COLO668 (cell line): Measurements from ENCODE around the gene LSM3.
A peak's percentile ranks its signal among the peaks of the same experiment; 100 is the strongest.

Experiments
- DNase-seq: peaks from one replicate; lab custom pipeline; 2025; ENCODE audit not compliant: unreplicated experiment; lab: John Stamatoyannopoulos, UW

Gene LSM3

DNA sequence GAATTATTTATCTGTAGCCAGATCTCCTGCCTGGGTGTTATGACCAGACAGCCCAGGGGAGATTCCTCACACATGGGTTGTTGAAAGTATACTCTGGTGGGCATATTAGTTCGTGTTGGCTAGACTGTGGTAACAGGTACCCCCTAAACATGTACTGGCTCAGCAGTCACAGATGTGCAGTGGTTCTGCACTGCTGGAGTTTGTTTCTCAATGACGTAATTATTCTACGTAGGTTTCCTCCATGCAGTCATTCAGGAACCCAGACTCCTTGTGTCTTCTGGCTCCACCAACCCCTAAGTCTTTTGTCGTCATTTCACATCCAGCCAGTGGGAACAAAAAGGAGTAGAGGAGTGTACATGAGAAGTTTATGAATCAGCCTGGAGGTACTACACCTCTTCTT lies 16.2 kb downstream of the LSM3 start:
- DNase-seq, result no peak

DNA sequence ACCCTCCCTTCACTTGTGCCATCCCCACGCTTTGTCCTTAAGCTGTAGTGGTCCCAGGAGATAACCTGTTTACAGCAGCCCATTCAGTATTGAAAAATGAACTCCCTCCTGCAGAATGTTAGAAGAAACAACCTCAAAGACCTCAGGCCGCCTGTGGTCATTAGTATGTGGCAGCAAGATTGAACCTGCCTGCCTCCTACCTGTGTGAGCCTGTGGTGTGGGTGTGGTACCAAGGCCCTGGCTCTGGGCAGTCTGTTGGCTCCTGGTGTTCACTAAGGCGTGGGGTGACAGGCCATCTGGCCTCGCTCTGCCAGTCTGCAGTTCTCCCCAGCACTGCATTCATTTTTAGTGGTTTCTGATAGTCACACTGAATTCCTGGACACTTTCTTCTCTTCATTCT lies 21.0 kb downstream of the LSM3 start:
- no peak for DNase-seq

DNA sequence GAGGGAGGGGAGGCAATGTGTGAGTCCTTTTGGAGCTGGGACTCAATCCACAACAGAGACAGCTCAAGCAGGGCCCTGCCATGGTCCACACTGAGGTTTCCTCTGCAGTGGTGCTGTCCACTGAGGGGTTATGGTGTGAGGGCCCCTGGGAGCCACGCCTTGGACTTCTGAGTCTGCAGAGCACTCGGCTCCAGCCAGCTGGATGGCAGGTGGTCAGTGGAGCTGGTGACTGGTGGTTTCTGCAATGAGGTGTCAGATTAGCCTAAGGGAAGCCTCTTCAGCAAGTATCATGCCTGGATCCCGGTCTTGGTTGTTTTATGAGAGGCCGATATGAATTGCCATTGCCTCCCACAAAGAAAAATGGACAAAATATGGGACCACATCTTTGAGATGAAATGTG lies 21.7 kb downstream of the LSM3 start:
- no peak for DNase-seq

DNA sequence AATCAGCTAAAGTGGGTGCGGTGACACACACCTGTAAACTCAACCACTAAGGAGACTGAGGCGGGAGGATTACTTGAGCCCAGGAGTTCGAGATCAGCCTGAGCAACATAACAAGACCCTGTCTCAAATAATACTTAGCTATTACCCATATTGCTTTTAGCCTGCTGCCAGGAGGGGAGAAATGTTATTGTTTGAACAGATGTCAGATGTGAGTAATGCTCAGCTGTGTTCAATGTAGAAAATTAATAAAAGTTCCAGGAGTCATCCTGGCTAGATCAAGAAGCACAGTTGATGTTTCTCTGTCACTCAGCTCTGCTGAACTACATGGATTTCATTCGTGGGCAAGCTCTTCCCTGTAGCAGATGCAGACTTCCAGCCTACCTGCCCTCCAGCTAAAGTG lies 22.2 kb downstream of the LSM3 start:
- no peak for DNase-seq

DNA sequence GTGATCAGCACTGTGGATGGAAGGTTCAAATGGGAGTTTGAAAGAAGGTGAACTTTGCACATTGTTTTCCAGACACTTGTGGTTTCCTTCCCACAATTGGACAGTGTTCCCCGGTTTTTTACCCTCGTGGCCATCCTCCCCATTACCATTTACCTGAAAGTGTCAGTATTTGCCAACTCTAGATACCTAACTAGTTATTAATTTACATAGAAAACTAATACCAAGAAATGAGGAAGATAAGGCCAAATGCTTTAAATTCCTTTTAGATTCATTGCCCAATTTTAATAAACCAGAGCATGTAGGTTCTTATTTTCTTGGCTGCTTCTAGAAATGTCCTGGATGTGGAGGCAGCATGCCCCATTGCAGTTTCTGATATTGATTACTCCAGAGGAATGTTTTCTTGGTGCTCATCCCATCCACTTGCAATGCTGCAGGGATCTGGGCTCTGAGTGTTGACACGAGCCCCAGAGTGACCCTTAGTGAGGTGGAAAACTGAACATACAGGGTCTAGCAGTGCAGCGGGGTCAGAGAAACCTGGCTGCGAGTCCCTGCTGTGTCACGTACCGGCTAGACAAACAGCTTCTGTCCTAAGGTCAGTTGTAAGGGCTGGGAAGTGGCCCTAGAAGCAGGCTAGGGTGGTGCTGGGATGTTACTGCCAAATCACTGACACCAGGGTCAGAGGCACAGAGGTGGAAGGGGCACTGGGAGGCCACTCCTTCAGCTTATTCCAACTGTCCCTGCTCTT lies 23.5 kb downstream of the LSM3 start:
- no peak for DNase-seq

DNA sequence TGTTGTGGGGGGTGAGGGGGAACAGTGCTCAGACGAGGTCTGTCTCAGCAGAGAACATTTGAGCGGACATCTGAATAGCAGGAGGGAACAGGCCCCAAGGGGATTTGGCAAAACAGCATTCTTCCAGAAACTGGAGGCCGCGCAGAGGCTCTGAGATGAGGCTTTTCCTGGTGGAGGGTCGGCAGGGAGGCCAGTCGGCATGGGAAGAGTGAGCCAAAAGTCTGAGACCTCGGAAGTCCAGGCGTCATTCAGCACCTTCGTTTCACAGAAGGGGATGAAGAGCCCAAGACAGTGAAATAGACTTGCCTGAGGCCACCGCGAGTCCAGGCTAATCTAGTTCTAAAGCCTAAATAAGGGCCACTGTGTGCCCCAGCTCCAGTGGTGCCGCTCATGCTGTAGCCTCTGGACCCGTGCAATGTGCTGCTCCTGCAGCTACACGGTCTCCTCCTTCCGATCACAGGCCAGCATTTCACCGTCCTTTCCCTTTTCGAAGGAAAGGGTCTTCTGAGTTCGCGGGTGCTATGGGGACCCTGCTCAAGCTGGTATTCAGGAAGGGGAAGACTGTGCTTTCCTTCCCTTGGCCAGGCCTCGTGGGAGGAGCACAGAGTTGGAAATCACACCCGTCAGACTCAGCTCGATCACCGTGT lies 24.4 kb downstream of the LSM3 start:
- DNase-seq, result no peak

DNA sequence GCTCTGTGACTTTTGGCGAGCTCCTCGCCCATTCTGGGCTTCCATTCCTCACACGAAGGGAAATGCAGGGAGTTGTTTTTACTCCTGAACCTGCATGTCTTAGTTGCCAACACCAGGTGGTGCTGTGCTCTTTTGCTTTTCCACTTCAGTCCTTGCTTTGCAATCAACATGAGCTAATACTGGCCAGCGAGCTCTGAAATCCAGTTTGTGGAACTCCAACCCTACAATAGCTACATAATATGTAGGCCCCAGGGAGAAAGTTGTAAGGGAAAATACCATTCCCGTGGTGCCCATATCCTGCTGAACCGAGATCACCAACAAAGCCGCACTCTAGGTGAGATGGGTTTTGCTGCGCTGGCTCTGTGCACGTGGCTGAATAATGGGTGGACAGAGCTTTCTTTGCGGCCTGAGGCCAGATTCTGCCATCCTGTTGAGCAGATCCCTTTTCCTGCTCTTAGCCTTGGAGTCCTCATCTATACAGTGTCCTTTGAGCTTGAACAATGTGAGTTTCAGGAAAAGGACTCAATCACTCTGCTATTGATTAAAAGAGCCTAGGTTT lies 25.0 kb downstream of the LSM3 start:
- peak; percentile 39 for DNase-seq

DNA sequence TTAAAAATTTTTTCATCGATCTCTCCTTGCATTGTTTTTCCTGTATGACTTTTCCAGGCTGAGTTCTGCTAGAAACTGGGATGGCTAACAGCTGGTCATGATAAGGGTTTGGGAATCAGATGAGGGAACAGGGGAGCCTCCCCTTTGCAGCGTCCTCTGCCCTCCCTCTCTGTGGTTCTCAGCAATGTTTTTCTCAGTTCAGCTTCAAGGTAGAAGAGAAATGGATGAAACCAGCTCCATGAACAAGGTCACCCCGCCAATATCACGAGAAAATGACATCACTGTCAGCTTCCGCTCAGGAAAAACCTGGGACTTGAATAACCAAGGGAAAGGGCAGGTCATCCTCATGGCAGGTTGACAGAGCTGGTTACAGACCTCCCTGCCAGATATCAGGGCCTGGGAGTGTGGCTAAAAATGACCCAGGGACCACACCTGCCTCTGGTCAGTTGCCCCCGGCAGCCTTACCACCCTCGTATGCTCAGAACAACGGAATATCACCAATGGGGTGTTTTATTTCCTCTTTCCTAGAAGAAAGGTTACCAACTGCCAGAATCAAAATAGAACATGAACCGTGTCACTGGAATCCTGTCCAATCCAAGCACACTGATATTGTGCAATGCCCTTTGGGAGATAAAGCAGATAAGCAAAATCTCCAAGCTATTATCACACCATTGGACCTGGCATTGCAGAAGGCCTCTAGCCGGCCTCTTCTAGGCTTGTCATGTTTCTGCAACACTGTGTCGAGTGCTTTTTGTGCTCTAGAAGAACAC lies 26.1 kb downstream of the LSM3 start:
- DNase-seq, result no peak

DNA sequence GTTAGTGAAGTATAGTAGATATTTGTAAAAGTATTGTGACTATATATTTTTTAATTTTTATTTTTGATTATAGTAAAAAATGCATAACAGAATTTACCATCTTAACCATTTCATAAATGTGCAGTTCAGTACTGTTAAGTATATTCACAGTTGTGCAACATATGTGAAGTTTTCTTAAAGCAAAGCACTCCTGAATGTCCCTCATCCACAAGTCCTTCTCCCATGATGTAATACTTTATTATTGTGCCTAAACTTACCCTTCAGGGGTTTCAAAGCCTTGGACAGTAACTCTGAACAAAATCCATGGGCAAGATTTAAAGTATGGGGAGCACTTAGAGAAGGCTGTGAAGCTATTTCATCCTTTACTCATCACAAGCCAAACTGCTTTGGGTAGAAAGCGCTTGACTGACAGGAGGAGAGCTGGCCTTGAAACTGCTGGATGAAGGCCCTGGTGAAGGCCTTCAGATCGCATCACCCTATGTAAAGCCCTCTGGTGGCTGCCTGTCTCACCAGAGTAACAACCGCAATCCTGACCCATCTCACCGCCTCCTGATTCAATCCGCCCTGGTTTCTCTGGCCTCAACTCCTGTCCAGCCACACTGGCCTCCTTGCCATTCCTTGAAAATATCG lies 28.0 kb downstream of the LSM3 start:
- DNase-seq, result no peak

DNA sequence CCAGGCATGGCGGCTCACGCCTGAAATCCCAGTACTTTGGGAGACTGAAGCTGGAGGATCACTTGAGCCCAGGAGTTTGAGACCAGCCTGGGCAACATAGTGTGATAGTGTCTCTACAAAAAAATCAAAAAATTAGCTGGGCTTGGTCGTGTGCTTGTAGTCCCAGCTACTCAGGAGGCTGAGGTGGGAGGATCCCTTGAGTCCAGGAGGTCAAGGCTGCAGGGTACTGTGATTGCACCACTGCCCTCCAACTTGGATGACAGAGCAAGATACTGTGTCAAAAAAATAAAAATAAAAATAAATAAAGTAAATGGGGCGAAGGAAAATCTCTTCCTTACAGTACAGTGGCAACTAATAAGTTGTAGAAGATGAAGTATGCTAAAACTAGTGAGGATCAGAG lies 29.6 kb downstream of the LSM3 start:
- DNase-seq, result no peak

DNA sequence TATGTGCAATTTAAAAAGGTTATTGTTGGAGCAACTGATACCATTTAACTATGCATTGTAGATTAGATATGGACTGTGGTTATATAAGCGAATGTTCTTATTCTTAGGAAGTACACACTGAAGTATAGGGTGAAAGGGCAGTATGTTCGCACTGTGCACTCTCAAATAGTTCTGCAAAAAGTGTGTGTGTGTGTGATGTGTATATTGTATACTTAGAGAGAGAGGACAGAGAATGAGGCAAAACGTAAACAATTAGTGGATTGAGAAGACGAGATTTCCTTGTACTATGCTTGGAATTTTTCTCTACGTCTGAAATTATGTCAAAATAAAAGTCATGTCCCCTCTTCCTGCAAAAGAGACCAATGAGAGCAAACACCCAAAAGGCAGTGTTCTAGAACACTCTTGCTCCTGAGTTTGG lies 30.4 kb downstream of the LSM3 start:
- no peak for DNase-seq

DNA sequence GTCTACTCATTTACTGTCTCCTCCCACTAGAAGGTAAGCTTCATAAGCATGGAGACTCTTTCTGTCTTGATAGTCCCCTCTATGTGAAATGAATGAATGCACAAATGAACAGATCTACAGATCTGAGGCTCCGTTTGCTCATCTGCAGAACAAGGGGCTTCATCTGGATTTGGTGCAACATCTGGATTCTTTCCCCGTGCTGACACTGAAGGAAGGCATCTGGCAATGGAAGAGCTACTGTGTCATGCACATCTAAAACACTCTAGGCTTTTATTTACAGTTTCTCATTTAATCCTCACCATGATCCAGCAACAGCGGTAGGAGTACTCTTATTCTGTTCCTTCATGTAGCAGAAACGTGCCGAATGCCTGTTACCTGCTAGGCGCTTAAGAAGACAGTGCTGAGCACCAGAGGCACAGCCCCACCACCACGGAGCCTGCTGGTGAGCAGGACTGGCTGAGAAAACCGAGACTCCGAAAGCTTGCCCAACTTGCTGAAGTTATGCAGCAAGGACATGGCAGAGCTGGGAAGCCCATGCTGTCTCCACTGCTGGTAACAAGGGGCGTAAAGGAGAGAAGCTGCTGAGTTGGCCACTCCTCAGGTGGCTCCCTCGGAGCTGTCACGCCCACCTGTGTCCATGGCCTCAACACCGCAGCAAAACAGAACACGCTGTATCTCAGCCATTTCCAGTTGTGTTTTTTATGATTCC lies 31.1 kb downstream of the LSM3 start:
- DNase-seq, result no peak

DNA sequence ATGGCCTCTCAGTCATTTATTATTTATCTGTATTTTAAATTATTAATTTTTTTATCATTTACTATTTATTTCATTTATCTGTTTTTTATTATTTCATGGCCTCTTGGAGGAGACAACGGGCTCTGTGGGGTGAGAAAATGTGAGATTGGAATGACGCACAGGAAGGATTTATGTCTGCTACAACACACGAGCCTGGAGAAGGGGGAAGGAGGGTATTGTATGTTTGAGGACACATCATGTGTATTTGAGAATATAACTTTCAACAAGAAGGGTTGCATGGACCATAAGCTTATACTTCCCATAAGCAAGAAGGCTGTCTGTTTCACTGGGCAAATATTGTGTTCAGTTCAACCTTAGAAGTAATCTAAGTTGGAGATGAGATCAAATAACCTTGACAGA lies 31.7 kb downstream of the LSM3 start:
- no peak for DNase-seq

DNA sequence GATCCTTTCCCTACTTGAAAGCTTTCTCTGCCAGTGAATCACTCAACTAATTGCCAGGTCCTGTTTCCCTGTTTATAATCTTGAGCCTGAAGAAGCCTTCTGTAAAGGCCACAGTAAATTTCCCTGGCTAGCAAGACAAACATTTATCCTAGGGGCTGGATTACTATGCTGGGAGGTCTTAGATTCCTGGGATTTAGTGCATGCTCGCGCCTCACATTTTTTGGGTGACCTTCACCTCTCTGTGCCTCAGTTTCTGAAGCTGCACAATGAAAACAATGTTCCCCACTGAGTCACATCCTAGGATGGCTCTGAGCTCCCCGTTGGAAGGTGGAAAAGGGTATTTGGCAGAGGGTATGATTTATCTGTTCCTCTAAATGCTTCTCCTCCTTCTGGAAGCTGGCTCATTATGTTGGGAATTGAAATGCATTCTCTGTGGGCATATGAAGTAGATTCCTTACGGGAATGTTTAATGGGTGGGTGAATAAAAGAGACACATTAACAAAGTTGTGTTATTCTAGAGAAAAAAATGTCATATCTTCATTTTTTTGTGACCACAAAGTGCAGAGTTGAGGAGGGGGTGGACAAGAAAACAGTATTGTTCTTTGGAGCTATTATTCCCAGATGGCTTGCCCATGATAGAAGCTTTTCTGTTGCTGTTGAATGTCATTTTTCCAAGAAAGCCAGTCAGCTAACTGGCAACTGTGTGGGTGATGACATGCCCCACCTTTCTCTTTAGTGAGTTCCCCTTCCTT lies 32.4 kb downstream of the LSM3 start:
- DNase-seq, result no peak

DNA sequence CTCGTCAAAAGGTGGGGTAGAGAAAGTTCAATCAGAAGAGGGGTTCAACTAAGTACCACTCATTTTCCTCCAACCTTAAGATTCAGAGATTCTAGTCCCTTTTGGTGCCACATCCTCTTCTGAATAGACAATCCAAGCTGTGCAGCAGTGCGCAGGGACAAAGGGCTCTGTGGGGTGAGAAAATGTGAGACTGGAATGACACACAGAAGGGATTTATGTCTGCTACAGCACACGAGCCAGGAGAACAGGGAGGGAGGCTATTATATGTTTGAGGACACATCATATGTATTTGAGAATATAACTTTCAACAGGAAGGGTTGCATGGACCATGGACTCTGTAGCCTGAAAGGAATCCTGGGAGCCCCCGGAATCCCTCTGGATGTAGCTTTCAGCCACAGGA lies 33.0 kb downstream of the LSM3 start:
- DNase-seq, result no peak

DNA sequence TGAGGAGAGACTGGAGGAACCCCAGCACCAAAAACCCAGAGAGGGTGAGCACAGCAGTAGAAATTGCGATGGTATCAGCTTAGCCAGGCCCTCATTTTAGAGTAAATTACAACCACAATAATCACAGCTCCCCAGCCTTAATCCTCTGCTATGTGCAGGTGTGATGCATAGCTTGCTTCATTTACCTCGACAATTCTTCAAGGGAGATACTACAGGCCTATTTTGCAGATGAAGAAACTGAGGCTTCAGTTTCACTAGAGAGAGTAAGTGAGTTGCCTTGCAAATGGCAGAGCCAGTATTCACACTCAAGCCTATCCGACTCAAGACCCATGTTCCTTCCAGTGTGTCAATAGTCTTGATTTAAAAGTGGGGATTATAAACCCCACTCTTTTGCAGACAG lies 33.4 kb downstream of the LSM3 start:
- no peak for DNase-seq

DNA sequence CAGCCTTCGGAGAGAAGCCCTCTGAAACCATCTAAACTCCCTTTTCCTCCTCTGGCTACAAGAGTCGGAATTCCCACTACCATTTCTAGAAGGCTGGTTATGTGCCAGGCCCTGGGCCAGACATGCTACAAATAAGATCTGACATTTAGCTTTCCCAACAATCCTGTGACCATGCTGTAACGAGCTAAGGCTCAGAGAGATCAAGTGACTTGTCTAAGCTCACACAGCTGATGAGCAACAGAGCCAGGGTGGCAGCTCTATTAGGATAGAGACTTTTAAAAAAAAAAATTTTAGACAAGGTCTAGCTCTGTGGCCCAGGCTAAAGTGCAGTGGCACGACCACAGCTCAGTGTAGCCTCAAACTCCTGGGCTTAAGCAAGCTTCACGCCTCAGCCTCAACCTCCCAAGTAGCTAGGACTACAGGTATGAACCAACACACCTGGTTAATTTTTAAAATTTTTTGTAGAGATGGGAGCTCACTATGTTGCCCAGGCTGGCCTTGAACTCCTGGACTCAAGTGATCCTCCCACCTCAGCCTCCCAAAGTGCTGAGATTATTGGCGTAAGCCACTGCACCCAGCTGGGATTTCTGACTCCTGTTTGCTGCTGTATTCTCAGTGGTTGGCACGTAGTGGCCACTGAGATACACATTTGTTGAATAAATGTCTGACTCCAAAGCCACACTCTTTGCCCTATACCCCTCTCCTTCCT lies 34.6 kb downstream of the LSM3 start:
- DNase-seq, result no peak

DNA sequence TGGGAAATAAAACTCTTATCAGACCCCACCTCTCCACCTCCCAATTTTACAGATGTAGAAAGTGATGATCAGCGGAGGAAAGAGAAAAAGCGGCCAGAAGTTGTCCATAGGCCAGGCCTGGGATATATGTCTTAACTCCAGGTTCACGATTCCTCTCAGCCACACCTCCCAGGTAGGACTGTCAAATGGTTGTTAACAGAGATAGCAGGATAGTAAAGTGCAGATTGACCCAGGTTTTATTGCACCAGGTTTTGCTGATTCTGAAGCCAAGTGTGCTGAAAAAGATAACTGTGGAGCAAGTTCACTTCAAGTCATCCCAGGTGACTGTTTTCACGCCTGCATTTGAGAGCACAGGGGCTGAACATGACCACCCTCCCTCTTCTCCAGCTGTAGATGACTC lies 36.1 kb downstream of the LSM3 start:
- no peak for DNase-seq

DNA sequence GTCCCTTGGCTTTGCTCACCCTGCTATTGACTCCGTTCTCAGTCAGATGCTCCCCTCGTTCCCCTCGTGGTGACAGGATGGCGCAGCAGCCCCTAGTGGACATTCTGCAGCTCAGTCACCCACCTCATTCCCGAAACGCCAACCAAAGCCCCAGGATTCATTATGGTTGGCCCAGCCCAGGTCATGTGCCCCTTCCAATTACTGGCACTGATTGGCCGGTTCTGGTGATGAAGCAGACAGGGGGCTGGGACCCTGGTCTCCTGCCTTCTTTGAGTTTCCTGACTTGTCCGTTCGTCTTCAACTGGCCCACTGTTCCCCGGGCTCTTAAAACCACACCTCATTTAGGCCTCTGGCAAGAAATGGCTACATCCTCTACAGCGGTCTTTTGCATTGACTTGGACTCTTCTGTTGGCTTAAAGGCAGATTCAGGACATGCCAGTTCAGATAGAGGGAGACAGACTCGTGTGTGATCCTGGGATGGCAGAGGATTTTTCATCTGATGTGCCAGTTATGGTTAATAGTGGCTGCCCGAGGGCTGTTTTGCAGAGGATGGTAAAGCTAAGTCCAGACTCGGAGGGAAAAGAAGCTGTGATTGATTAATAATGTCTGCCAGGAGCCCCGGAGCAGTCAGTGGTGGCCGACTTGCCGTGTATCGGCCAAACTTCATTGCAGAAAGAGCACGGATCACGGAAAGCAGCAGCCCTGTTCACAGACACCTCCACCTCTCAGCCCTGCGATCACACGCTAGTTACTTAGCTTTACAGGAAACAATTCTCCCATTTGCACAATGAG lies 37.8 kb downstream of the LSM3 start:
- DNase-seq, result no peak
